ENCODE results near the gene LRP8. TPM values are rescaled to one million over a fixed set of nuclear protein-coding genes. Genes with fewer than 3 reads are reported as not detected.

LRP8 gene
- total and polyA plus RNA-seq, 2 of the 4 experiments (the other 2 are of a cell fraction), result 12.0 to 12.1 TPM

- dilution Hi-C loops (cut with HindIII; ENCODE audit: low sequenced_read_pairs, unreplicated experiment) (no loop called here), in situ Hi-C loops (cut with MboI; ENCODE audit: low sequenced_read_pairs) (no loop called here), intact Hi-C loops (cut with micrococcal nuclease) (no loop called here)
- POLR2A ChIA-PET (ENCODE audit: unreplicated experiment), result no interaction called here
- Histone ChIP-seq H3K27me3 (ENCODE audit: control insufficient read depth, insufficient read depth, low read length) (peaks cover 61% of the 10 kb centered on the region), H3K56ac (ENCODE audit: extremely low read depth, insufficient read depth, low read length) (no peak overlapping the region), H3K27ac (ENCODE audit: insufficient read depth, low read length) (no peak overlapping the region), H4K91ac (ENCODE audit: insufficient read depth, low read depth, low read length) (no peak overlapping the region), H2AFZ (replicated peaks; ENCODE audit: low read length, poor library complexity) (no peak overlapping the region), H2BK5ac (ENCODE audit: low read depth, low read length, poor library complexity, severe bottlenecking) (no peak overlapping the region), H2BK120ac (ENCODE audit: low read depth, low read length) (no peak overlapping the region), H4K20me1 (ENCODE audit: insufficient read depth, low read length) (no peaks in the 10 kb centered on the region), H3K4me2 (ENCODE audit: low read depth, low read length) (no peak overlapping the region), H2AK9ac (replicated peaks; ENCODE audit: low read depth, low read length, poor library complexity) (no peak overlapping the region), H4K8ac (ENCODE audit: low read depth in 2 of 2, low read length in 2 of 2) (no peak overlapping the region), H4K5ac (ENCODE audit: low read depth, low read length) (no peak overlapping the region), H3K36me3 (ENCODE audit: control insufficient read depth, insufficient read depth, low read length) (no peaks in the 10 kb centered on the region), H3K79me1 (ENCODE audit: low read depth in 1 of 2, low read length in 2 of 2) (no peaks in the 10 kb centered on the region), H2BK20ac (ENCODE audit: low read depth, low read length) (no peak overlapping the region), H2BK15ac (ENCODE audit: low read depth, low read length) (no peak overlapping the region), H3K4me1 (ENCODE audit: control insufficient read depth, insufficient read depth, low read length) (no peaks in the 10 kb centered on the region), H3K14ac (replicated peaks; ENCODE audit: low read depth, low read length) (no peak overlapping the region), H3K4ac (ENCODE audit: low read depth, low read length) (no peak overlapping the region), H3K4me3 (ENCODE audit: insufficient read depth, low read depth, low read length) (no peak overlapping the region), H3K9me3 (ENCODE audit: control insufficient read depth, insufficient read depth, low read length) (no peaks in the 10 kb centered on the region), H3K23ac (ENCODE audit: low read depth, low read length) (no peak overlapping the region), H3K9ac (ENCODE audit: low read depth, low read length) (no peak overlapping the region), H2AK5ac (ENCODE audit: low read depth, low read length) (no peak overlapping the region), H3K9me1 (ENCODE audit: insufficient read depth, low read length) (no peaks in the 10 kb centered on the region), H3K18ac (ENCODE audit: low read depth, low read length) (no peak overlapping the region)
- ATAC-seq (ENCODE audit: low read depth), result no peak
- CTCF ChIA-PET, result no interaction called here
- DNase-seq, result no peak
- no TSS peak for BruUV-seq (replicated peaks)
- no peak for TF ChIP-seq USF2 (IDR thresholded peaks at IDR 0.05; ENCODE audit: low read depth, low read length)
- no peak for TF ChIP-seq MAFK (IDR thresholded peaks at IDR 0.05; ENCODE audit: low read depth, low read length)
- TF ChIP-seq RAD21 (IDR thresholded peaks at IDR 0.05; ENCODE audit: low read length), result no peak
- TF ChIP-seq NFE2L2 (IDR thresholded peaks at IDR 0.05; ENCODE audit: low read depth, low read length), result no peak
- WGBS, 2 experiments (ENCODE audit: extremely low coverage in 2 of 2, insufficient read length in 1 of 2), result 36% methylated on average over 3 of the region's 9 CpGs; no CpG with 5 or more reads in 1 of the 2 experiments
These were observed 42.6 kb upstream of the LRP8 start for GRCh38 chr1:53370369-53370961.

Measured in IMR-90 (cell line).